H1 (cell line): Measurements from ENCODE around the gene XPNPEP1.

Source experiments
- CHD1 ChIP-seq: IDR thresholded peaks from 2 replicates; pipeline ENCODE4 v1.6.1; 2012; ENCODE audit warnings: low read depth, low read length, improper control_type of control experiment
- EP300 ChIP-seq, 2 experiments: IDR thresholded peaks; 1 replicate in 1 of 2; 2 replicates in 1 of 2; pipeline ENCODE4 v1.6.1; 2011 to 2012; ENCODE audit warnings: low read depth in 2 of 2, low read length in 2 of 2, mild to moderate bottlenecking in 2 of 2, borderline replicate concordance in 1 of 2, inconsistent platforms in 1 of 2, moderate library complexity in 1 of 2
- MAFK ChIP-seq: IDR thresholded peaks from 2 replicates; pipeline ENCODE4 v1.6.1; 2012; ENCODE audit warnings: low read depth, mild to moderate bottlenecking, improper control_type of control experiment, low read length
- SAP30 ChIP-seq: fragments of 300-600 bp; sonication (generic); IDR thresholded peaks from 2 replicates; pipeline ENCODE4 v1.7.1; 2012; ENCODE audit warnings: low read length, moderate library complexity, mild to moderate bottlenecking, inconsistent platforms; ENCODE audit not compliant: insufficient read depth, insufficient replicate concordance
- TEAD4 ChIP-seq: IDR thresholded peaks from 2 replicates; pipeline ENCODE4 v1.6.1; 2012; ENCODE audit warnings: low read depth, low read length, inconsistent platforms, mixed read lengths
- TF ChIP-seq, protein P1 (sequence below), 3 experiments: IDR thresholded peaks; 1 replicate in 2 of 3; 2 replicates in 1 of 3; pipeline versions ENCODE4 v1.5.1 to v1.6.1; 2011; ENCODE audit warnings: low read length in 3 of 3, mild to moderate bottlenecking in 3 of 3, inconsistent platforms in 2 of 3, low read depth in 1 of 3, moderate library complexity in 1 of 3; ENCODE audit not compliant: insufficient read depth in 1 of 3; ENCODE audit errors: control extremely low read depth in 1 of 3
- TF ChIP-seq, protein P2 (sequence below): IDR thresholded peaks from 2 replicates; pipeline ENCODE4 v1.6.1; 2012; ENCODE audit warnings: inconsistent platforms
- TF ChIP-seq, protein P3 (sequence below): IDR thresholded peaks from 2 replicates; pipeline ENCODE4 v1.6.1; 2012; ENCODE audit warnings: low read length, inconsistent platforms

DNA sequence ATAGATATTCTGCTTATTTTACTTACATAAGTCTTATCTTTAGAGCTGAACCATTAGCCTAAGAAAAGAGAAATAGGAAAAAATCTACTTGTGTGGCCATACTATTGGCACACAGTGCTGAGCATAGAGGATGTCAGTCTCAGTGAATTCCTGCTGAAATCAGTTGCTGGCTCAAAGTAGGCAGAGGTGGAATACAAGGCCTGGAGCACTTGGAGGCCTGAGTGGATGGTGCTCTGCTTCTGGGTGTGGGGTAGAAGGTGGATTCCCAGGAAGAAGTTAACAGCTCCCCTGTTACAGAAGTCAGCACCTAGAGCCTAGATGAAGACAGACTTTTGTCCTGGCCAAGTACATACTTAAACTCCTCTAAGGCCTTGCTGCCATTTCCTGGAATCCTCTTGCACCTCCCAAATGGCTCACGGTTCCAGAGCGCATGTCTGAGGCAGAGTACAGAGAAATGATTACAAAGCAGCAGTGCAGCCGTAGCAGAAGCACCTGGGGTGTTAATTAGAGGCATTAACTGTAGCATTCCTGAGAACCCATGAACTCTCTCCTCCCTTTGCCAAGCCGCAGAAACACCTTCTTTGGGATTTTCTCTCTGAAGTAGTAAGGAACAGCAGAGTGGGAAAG, 18.0 kb upstream of the XPNPEP1 start:
- TF ChIP-seq, protein P1, sequence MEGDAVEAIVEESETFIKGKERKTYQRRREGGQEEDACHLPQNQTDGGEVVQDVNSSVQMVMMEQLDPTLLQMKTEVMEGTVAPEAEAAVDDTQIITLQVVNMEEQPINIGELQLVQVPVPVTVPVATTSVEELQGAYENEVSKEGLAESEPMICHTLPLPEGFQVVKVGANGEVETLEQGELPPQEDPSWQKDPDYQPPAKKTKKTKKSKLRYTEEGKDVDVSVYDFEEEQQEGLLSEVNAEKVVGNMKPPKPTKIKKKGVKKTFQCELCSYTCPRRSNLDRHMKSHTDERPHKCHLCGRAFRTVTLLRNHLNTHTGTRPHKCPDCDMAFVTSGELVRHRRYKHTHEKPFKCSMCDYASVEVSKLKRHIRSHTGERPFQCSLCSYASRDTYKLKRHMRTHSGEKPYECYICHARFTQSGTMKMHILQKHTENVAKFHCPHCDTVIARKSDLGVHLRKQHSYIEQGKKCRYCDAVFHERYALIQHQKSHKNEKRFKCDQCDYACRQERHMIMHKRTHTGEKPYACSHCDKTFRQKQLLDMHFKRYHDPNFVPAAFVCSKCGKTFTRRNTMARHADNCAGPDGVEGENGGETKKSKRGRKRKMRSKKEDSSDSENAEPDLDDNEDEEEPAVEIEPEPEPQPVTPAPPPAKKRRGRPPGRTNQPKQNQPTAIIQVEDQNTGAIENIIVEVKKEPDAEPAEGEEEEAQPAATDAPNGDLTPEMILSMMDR (IDR thresholded peaks at IDR 0.05; ENCODE audit: control extremely low read depth in 1 of 3, insufficient read depth in 1 of 3, low read depth in 1 of 3, low read length in 3 of 3): peak in 1 of 3 experiments; percentile 3; a peak in 1 of 4 replicates
- TF ChIP-seq, protein P2, sequence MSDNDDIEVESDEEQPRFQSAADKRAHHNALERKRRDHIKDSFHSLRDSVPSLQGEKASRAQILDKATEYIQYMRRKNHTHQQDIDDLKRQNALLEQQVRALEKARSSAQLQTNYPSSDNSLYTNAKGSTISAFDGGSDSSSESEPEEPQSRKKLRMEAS: no peak
- TF ChIP-seq EP300 (IDR thresholded peaks at IDR 0.05; ENCODE audit: borderline replicate concordance in 1 of 2, low read depth in 2 of 2, low read length in 2 of 2) (no peak), TEAD4 (no peak), SAP30 (no peak), MAFK (no peak), CHD1 (no peak)
- TF ChIP-seq, protein P3, sequence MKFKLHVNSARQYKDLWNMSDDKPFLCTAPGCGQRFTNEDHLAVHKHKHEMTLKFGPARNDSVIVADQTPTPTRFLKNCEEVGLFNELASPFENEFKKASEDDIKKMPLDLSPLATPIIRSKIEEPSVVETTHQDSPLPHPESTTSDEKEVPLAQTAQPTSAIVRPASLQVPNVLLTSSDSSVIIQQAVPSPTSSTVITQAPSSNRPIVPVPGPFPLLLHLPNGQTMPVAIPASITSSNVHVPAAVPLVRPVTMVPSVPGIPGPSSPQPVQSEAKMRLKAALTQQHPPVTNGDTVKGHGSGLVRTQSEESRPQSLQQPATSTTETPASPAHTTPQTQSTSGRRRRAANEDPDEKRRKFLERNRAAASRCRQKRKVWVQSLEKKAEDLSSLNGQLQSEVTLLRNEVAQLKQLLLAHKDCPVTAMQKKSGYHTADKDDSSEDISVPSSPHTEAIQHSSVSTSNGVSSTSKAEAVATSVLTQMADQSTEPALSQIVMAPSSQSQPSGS: no peak
